ENCODE results near the gene GKN1.

DNA sequence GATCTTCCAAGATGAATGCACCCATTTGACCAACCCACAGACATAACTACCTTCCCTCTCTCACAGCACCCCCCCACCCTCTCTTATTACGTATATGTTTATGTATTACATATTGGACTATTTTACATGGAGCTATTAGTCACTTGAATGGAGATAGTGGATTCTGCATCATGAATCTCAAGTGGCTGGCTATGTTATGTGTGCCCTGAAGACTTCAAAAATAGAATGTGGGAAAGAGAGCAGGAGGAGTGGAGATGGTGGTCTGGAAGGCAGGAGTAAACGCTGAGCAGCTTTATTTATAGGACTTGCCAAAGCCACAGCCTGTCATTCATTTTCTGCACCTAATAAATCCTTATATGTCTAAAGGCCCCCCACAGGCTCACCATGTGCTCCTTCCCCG is 43.4 kb downstream of the GKN1 start:
- TF ChIP-seq POLR2A (IDR thresholded peaks at IDR 0.05) (no peak), EP300 (IDR thresholded peaks at IDR 0.05) (no peak)
- TF ChIP-seq, protein P1, sequence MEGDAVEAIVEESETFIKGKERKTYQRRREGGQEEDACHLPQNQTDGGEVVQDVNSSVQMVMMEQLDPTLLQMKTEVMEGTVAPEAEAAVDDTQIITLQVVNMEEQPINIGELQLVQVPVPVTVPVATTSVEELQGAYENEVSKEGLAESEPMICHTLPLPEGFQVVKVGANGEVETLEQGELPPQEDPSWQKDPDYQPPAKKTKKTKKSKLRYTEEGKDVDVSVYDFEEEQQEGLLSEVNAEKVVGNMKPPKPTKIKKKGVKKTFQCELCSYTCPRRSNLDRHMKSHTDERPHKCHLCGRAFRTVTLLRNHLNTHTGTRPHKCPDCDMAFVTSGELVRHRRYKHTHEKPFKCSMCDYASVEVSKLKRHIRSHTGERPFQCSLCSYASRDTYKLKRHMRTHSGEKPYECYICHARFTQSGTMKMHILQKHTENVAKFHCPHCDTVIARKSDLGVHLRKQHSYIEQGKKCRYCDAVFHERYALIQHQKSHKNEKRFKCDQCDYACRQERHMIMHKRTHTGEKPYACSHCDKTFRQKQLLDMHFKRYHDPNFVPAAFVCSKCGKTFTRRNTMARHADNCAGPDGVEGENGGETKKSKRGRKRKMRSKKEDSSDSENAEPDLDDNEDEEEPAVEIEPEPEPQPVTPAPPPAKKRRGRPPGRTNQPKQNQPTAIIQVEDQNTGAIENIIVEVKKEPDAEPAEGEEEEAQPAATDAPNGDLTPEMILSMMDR (IDR thresholded peaks at IDR 0.05) = no peak
